ENCODE data around the gene ANAPC4.

Gene ANAPC4

DNA sequence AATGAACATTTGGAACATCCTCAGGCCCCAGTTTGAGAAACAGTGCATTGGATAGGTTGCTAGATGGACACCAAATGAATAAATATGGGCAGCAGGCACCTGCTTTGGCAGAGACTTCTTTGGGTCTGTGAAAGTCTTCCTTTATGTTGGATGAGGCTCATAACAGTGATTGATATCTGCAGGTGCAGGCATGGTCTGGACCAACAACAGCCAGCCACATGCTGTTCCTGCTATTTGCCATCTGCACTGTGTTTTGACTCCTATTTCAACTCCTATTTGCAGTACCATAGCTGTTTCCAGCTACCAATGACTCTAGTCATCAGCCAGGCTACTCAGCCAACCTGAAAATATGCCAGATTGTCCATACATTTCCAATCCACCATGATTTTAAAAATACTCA, 60.9 kb downstream of the ANAPC4 start:
- no peak for DNase-seq (ENCODE audit: low read depth)

DNA sequence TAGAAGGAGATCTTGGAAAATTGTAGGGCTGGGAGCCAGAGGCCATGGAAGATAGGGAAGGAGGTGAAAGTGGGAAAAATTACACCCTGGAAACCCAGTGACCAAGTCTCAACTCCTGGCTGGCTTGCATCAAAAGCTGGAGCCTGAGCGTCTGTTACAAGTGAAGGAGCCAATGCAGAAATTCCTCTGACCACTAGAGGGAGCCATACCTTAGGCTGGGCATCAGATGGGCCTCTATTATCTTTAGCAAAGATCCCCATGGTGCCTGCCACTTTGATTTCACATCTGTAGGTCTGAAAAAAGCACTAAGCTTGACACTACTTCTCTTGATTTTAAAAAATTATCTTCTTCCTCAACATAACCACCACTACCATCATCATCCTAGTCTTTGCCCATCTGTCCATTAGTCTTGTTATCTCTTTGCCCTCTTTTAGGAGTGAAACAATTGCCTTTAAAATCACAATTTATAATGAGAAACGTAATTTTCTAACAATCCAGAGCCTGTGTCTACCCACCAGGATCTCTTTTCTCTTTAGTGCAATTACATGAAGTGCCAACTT, 62.9 kb downstream of the ANAPC4 start:
- DNase-seq (ENCODE audit: low read depth), result peak; percentile 17

GRCh38 chr4:25440478-25441030, 63.5 kb downstream of the ANAPC4 start:
- no peak for DNase-seq (ENCODE audit: low read depth)

DNA sequence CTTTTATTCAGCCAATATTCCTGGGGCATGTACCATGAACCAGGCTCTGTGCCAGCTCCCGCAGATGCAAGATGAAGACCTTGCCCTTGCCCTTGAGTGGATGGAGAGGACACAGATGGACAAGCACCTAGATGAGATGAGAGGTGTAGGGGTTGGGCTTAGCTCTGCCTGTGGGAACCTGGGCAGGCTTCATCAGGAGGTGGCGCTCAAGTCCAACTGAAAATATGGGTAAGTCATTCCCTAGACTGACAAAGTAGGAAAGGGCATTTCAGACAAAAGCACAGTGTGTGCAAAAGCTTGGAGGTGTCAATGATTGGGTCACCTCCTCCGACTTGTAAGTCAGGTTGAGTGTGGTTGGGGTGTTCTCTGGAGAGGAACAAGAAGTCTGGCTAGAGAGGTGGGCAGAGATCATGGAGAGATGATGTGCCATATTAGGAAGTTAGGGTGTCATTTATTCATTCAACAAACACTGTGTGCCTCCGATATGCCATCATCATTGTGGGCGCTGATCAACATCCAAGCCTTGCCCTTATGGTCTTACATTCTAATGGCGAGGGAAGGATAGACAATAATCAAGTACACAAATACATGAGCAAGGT, 64.6 kb downstream of the ANAPC4 start:
- DNase-seq (ENCODE audit: low read depth), result no peak

DNA sequence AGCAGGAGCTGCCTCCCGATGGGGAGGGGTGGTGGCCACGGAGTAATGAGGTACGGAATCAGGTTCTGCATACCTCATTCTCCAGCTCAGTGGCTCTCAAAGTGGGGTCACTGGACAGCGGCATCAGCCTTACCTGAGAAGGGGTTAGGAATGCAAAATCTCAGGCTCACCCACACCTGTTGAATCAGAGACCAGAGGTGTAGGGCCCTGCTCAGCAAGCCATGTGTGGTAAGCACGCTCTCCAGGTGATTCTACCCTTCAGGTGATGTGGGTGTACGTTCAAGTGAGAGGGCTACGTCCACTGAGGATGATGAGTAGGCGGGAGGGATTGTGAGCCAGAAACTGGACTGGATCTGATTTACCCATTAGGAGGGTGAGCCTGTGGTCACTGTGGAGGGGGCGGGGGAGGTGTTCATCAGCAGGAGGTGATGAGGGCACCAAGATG, 65.8 kb downstream of the ANAPC4 start:
- no peak for DNase-seq (ENCODE audit: low read depth)

DNA sequence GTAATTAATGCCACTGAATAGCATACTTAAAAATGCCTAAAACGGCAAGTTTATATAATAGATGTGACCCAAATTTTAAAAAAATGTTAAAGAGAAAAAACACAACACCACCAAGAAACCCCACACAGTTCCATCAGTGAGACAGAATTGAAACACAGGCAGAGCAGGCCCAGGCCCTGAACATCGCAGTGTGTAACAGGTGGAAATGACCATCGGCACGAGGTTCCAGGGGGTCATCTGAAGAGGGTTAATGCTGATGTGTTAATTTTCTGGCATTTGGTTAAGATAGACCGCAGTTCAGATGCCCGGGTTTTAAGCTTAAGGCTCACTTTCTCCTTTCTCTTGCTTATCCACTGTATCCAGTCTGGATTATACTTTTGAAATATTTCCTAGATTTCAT, 66.8 kb downstream of the ANAPC4 start:
- DNase-seq (ENCODE audit: low read depth), result no peak

DNA sequence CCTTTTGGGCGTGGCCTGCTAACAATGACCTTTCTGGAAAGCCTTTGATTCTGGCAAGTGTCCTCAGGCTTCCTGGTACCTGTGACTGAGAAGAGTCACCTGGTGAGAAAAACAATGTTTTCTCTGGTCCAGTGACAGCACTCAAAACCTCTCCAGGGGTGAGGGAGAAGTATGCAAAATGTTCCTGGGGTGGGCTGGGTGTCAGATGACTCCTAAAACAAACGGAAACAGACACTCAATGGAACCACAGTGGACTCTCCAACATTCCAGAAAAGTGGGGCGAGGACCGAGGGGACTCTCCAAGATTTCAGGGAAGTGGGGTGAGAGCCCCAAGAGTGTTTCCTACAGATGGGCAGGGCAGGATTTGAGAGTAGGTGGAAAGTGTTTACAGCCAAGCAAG, 69.5 kb downstream of the ANAPC4 start:
- no peak for DNase-seq (ENCODE audit: low read depth)

- DNase-seq (ENCODE audit: low read depth), result no peak
These were observed 71.5 kb downstream of the ANAPC4 start for GRCh38 chr4:25448379-25449109.

DNA sequence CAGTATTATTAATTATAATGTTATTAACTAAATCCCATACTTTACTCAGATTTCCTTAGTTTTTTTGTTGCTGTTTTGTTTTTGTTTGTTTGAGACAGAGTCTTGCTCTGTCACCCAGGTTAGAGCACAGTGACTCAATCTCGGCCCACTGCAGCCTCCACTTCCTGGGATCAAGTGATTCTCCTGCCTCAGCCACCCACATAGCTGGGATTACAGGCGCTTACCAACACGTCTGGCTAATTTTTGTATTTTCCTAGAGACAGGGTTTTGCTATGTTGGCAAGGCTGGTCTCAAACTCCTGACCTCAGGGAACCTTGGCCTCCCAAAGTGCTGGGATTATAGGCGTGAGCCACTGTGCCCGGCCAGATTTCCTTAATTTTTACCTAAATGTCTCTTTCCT, 72.2 kb downstream of the ANAPC4 start:
- DNase-seq (ENCODE audit: low read depth), result no peak

DNA sequence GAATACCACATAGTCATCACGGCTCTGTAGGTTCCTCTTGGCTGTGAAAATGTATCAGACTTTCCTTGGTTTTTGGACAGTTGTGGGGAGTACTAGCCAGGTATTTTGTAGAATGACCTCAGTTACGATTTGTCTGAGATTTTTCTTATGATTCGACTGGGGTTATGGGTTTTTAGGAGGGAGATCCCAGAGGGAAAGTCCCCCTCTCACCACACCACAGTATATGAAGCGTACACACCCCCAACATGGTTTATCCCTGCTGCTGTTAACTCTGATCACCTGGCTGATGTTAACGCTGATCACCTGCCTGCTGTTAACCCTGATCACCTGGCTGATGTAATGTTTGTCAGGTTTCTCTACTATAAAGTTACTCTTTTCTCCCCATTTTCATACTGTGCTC, 72.6 kb downstream of the ANAPC4 start:
- DNase-seq (ENCODE audit: low read depth), result no peak

- DNase-seq (ENCODE audit: low read depth), result no peak
These were observed 73.4 kb downstream of the ANAPC4 start for GRCh38 chr4:25450491-25450901.

DNA sequence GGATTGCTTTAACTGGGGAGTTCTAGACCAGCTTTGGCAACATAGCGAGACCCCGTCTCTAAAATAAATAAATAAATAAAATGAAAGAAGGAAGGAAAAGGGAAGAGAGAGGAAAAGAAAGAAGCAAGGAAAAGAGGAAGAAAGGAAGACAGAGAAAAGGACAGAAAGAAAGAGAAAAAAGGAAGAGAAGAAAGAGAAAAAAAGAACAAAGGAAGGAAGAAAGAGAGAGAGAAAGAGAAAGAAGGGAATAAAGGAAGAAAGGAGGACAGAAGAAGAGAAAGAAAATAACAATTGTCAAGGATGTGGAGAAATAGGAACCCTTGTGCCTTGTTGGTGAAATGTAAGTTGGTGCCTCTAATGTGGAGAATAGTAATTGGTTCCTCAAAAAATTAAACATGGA, 74.6 kb downstream of the ANAPC4 start:
- DNase-seq (ENCODE audit: low read depth), result no peak

DNA sequence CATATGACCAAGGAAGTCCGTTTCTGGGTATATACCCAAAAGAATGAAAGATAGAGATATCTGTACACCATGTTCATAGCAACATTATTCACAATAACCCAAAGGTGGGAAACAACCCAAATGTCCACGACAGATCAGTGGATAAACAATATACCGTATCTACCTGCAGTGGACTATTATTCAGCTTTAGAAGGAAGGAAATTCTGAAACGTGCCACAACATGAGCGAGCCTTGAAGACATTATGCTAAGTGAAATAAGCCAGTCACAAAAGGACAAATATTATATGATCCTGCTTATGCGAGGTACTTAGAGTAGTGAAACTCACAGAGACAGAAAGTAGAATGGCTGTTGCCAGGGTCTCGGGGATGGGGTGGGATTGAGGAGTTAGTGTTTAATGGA, 75.0 kb downstream of the ANAPC4 start:
- no peak for DNase-seq (ENCODE audit: low read depth)

- no peak for DNase-seq (ENCODE audit: low read depth)
These were observed 77.4 kb downstream of the ANAPC4 start for GRCh38 chr4:25454476-25454875.

GRCh38 chr4:25457053-25457715, 80.1 kb downstream of the ANAPC4 start:
- no peak for DNase-seq (ENCODE audit: low read depth)

GRCh38 chr4:25466966-25467697, 90.1 kb downstream of the ANAPC4 start:
- no peak for DNase-seq (ENCODE audit: low read depth)

DNA sequence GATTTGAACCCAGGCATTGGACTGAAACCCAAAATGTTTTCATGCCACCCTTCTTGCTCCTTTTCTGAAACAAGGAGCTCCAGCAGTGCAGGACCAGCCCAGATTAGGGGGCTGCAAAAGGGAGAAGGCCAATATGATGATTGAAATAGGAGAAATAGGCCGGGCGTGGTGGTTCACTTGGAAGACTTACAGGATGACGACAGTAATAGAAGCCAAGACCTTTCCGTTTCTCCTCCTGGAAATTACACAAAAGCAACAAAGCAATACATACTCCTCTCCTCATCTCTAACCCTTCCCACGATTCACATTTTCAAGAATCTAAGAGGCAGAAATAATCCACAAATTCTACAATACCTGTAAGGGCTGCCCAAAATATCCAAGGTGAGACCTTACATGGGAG, 90.8 kb downstream of the ANAPC4 start:
- DNase-seq (ENCODE audit: low read depth), result no peak

Data from stimulated activated CD8-positive, alpha-beta memory T cell treated with anti-CD3 and anti-CD28 coated beads, Interleukin-4, amount 100 ng/mL, for 24 hours (primary cell).